ENCODE results near the gene ZFP62.

Gene ZFP62

DNA sequence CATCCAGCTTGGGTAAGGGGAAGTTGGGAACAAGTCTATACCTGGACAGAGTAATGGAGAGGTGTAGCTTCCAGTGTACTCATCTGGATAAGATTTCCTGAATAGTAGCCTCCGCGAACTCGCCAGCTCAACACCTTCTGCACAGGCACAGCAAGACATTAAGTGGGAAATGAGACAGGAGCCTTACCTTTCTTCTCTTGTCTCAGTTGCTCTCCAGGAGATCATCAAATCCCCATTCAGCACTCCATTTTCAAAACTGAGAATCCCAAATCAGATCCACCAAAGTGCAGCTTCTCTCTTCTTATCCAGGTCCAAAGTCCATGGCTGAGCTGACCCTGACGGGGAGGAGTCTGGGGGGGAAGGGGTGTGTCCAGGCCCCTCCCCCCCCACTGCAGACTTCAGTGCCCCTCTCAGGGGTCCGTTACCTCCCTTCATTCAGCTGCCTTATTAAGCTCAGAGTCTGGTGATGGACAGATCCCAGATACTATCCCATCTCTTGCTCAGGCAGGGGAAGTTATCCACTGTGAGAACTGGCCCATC is 52.5 kb downstream of the ZFP62 start:
- DNase-seq = no peak

DNA sequence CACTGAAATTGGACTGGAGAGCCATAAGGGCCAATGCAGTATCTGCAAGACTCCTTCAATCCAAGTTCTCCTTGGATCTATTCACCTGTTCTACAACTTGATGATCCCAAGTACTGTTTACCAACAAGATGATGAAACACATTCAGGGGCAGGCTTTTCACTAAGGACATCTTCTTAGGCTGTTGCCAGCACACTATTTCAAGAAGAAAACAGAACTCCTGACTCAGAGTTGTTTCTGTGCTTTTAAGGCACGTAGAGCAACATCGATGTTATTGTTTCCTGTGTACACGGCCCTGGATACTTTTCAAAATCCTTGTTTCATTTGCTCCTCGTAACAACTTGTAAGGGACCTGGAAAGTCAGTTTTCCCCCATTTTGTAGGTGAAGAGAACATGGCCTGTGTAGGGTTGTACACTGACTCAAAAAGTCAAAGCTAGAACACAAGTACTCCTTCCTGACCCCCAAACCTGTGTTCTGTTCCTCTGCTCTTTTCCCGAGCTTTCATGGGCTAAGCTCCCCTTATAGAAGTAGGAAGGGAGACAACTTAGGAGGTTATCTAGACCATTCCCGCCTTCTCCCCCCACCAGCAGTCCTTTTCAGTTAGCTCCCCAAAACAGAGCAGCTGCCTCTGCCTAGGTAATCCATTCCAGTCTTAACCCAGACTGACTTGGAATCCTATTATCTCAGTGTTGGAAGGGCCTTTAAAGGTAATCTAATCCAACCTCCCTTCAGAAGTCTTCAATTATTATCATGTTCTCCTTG is 53.2 kb downstream of the ZFP62 start:
- DNase-seq = no peak

DNA sequence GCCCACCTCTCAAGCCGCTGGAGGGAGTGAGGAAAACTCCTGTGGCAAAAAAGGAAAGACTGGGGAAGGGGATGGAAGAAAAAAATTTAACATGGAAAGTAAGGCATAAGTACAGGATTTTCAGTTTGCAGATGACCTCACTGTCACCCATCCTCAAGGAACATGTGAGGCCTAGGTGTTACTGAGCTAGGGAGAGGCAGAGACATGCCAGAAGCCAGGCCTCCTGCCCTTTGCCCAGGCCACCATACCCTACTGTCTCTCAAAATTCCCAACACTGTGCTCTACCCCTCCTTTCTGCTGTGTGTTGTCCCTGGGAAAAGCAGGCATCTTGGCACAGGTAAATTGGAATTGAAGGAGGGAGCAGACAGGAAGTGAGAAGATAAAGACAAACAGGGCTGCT is 54.0 kb downstream of the ZFP62 start:
- no peak for DNase-seq

DNA sequence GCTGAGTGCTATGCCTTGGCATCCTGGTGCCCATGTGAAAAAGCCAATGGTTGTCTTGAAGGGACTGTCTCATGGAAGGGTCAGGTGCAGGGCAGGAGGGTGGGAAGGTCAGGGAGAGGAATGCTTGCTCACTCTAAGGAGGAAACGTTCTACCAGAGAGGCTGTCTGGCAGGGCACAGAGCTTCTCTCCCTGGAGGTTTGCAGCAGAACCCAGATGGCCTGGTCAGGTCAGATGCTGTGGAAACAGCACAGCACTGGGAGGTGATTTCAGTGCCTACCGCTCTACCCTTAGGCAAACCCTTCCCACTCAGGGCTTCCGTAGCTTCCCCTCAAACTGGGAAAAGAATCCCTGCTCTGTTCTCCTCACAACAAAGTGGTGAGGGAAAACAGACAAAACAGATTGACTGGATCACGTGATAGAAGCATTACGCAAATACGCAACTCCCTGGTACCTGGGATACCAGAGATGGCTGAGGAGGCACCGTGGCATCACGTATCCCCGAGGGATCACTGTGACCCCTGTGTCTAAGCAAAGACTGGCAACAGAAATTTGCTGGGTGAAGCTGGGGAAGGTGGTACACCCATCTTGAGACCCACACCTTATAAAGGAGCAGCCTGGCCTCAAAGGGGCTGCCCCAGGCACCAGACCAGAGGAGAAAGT is 54.6 kb downstream of the ZFP62 start:
- no peak for DNase-seq

DNA sequence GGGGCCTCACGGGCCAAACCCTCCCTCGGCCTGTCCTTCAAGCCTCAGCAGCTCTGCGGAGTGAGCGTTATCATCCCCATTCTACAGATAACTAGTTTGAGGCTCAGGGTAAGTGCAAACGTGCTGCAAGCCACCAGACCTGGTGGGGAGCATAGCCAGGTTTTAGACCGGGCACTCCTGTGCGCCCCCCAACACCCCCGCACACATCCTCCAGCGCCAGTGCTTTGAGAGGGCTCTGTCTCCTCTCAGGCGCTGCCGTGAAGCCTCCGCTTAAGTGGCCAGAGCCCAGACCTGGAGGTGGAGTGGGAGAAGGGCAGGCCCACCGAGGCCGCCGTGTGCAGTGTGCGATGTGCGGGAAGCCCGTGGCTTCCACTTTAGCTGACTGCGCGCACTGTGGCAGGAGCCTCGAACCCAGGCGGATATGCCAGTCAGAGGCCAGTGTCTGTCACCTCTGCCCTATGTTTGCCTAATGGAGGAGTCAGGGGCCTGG is 56.9 kb downstream of the ZFP62 start:
- DNase-seq = no peak

DNA sequence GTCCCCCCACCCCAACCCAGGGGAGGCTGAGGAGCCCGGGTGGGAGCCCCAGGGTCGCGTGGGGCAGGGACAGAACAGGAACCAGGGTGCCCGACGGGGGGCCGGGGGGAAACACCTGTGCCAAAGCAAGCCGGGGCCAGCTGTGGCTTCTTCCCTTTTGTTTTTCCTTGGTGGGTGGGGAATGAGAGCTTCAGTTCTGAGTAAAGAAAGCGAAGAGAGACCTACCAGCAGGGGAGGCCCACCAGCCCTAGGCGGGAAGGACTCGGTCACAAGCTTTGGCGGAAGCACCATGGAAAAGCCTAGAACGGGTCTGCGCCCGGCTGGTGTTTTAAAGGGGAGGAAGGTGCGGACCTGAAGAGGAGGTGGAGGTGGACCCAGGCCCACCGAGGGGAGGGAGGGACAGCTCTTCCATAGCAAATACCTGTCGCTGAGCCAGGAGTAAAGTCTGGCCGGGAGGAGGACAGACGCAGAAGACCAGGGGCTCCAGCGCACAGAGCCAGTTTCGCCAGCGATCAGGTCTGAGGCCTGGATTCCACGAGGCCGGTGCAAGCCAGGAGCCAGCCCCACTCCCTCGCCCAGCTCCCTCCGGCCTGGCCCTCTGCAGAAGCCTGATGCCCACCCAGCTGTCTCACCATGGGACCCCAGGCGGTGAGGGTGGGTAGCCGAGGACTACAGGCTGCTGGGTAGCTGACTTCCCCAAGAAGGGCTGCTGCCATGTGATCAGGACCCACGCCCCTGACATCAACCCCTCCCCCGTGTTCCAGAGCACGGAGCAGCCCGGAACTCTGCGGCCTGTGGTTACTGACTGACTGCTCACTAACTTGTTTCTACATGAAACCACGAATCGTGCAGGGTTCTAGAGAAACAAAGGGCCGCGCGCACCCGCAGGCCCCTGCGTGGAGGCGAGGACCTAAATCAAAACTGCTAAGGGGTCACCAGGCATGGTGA is 57.6 kb downstream of the ZFP62 start:
- no peak for DNase-seq

DNA sequence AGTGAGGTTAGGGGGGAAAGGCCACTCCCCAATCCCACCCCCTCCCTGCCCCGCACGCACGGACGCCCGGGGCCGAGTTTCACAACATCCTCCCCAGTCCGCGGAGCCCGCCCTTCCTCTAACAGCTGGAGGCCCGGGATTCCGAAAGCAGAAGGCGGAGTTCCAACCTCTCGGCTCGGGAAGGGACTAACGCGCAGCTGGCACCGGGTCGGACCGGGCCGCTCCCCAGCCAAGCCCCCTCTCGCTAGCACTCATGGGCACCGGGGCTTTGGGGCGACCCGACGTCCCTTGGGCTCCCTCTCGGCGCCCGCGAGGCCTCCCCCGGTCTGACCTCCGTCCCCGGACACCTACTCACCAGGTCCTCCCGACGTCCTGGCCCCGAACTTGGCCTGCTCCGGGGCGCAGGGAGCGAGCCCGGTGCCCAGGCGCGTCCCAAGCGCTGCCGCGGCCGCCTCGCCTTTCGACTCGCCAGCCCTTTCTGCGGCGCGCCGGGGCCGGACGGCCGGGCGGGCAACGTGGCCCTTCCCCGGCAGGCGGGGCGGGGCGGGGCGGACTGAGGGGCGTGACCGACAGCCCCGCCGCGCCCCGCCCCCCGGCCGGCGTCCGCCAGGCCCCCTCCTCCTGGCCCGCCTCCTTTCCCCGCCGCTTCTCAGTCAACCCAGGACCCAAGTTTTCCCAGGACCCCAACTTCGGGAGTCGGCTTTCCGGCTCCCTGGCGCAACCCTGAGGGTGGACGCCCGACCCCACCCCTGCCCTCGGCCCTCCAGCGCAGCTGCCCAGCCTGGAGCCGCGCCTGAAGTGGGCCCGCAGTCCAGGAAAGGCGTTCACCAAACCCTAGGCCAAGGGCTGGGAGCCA is 58.5 kb downstream of the ZFP62 start, which contains the start of gene MGAT1:
MGAT1 (minus strand) TSS at position 482 of the 856 bp plus-strand sequence. CDS start 9,835 bp downstream, outside the sequence.
- DNase-seq = peak; percentile 9

DNA sequence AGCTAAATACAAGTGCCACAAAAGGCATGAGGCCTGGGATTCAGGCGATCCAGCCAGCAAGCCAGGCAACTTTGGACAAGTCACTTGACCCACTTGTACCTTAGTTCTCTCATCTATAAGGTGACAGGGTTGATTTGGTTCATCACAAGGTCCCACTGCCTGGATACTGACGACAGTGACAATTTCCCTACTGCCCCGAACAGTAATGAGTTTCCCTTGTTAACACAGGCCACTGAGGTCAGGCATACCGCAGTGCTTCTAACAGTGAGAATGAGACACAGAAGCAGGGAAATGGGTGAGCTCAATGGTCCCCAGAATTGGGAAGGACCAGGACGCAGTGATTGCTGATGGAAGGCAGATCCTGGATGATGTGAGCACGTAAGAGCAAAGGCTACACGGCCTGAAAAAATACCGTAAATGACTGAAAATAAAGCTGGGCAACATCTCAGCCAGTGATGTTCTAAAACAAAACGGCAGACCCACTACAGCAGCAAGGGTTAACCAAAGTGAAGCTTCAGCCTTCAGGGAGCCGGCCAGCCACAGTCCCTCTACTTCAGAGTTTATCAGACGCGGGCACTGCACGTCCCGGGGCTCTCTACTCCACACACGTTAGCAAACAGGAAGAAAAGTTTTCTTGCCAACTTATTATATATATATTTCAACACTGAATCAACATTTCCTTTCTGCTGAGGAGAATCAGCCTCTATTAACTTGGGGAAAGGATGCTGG is 59.3 kb downstream of the ZFP62 start:
- DNase-seq = no peak

DNA sequence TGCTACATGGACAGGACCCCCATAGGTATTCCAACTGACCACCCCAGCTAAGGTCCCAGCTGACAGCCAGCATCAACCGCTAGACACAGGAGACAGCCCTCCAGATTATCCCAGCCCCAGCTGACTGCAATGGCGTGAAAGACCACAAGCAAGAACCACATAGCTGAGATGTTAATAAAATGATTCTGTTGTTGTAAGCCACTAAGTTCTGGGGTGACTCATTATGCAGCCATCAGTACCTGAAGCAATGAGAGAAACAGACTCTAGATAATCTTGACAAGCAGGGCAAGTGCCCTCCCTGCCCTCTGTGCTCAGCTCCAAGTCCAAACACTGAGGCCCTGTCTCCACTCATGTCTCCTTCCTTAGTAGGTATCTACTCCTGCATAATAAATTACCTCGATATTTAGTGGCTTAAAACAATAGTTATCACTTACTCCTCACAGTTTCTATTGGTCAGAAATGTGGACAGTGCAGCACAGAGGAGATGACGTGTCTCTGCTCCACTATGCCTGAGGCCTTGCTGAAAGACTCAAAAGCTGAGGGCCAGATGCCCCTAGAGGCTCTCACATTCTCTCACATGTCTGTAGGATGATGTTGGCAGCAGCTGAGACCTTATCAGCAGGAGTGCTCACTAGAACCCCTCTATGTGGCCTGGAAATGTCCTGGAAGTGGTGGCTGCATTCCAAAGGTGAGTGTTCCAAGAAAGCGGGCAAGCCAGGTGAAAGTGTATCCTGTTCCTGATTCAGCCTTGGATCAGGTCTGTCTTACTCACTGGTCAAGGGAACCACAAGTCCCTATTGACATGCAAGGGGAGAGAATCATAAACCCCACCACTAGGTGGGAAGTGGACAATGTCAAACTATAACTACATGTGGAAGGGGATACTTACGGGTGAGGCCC is 60.9 kb downstream of the ZFP62 start:
- no peak for DNase-seq

DNA sequence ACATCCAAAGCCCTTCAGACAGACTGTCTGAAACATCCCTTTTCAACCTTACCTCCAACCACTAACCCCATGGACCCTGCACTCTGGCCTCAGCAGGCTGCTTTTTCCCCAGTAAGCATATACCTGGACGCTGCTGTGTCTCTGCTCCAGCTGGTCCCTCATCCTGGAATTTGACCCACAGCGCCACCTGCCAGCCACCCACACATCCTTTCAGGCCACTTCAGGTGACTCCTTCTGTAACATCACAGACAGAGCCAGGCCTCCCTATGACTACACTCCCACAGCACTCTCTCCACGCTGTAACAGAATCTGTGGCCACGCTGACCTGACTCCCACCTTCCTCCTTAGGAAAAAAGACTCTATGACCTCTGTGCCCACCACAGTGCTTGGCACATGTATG is 61.9 kb downstream of the ZFP62 start:
- no peak for DNase-seq

DNA sequence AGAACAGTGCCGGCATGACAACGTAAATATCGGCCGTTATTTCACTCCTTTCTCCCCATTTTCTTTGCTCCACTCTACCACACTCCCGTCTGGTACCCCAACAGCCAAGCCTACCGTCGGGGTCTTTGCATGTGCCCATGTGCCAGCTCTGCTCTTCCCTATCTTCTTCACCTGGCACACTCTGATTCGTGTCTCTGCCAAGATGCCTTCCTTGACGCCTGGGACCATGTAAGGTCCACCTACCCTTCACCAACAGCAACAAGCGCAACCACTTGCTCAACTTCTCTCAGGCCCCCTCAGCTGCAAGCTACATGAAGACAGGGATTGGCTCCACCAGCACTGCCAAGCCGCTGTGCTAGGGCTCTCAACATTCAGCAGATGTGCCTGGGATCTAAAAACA is 62.9 kb downstream of the ZFP62 start:
- no peak for DNase-seq
